OCI-LY1 (cell line): ENCODE measurements around the gene NCOR1.

Source experiments
- H2AFZ ChIP-seq: fragments of 200-600 bp; sonication (generic), shearing (Covaris generic); 2 replicates; pipeline ENCODE4 v1.6.0; 2014; ENCODE audit warnings: antibody characterized with exemption, mild to moderate bottlenecking, low read length
- H3F3A ChIP-seq: fragments of 200-600 bp; sonication (generic), shearing (Covaris generic); 2 replicates; pipeline ENCODE4 v1.6.0; 2014; ENCODE audit warnings: mild to moderate bottlenecking, antibody characterized with exemption, low read length, moderate library complexity; ENCODE audit not compliant: insufficient read depth
- H3K27ac ChIP-seq: fragments of 200-600 bp; sonication (generic); 2 replicates; pipeline ENCODE4 v1.5.1; 2014; ENCODE audit warnings: low read length, mixed run types, mild to moderate bottlenecking, low read depth; ENCODE audit not compliant: poor library complexity, severe bottlenecking
- H3K27me3 ChIP-seq: fragments of 200-600 bp; sonication (generic); 2 replicates; pipeline ENCODE4 v1.6.0; 2014; ENCODE audit warnings: antibody characterized with exemption, mild to moderate bottlenecking, low read length, moderate library complexity; ENCODE audit not compliant: insufficient read depth
- H3K36me3 ChIP-seq: fragments of 200-600 bp; sonication (generic); 2 replicates; pipeline ENCODE4 v1.6.1; 2014; ENCODE audit warnings: mild to moderate bottlenecking, antibody characterized with exemption, low read length, moderate library complexity, mixed read lengths; ENCODE audit not compliant: insufficient read depth
- H3K4me1 ChIP-seq: fragments of 200-600 bp; sonication (generic); 2 replicates; pipeline ENCODE4 v1.5.1; 2014; ENCODE audit warnings: mild to moderate bottlenecking, low read length, moderate library complexity; ENCODE audit not compliant: insufficient read depth, severe bottlenecking
- H3K4me2 ChIP-seq: fragments of 200-600 bp; sonication (generic), shearing (Covaris generic); 2 replicates; pipeline ENCODE4 v1.6.1; 2014; ENCODE audit warnings: low read length
- H3K4me3 ChIP-seq: fragments of 200-600 bp; sonication (generic); 2 replicates; pipeline ENCODE4 v1.5.1; 2014; ENCODE audit warnings: low read length, low read depth, mild to moderate bottlenecking, mixed read lengths; ENCODE audit not compliant: poor library complexity, severe bottlenecking
- H3K79me2 ChIP-seq: fragments of 200-600 bp; shearing (Covaris generic); 2 replicates; pipeline ENCODE4 v1.6.1; 2016; ENCODE audit warnings: mixed run types, low read length, mixed read lengths; ENCODE audit not compliant: insufficient read depth
- H3K9ac ChIP-seq: fragments of 200-600 bp; sonication (generic), shearing (Covaris generic); 2 replicates; pipeline ENCODE4 v1.6.1; 2014; ENCODE audit warnings: mild to moderate bottlenecking, low read length, mixed read lengths
- H3K9me2 ChIP-seq: fragments of 200-600 bp; sonication (generic), shearing (Covaris generic); 2 replicates; pipeline ENCODE4 v1.6.1; 2014; ENCODE audit warnings: low read depth, mild to moderate bottlenecking, low read length, mixed read lengths
- H3K9me3 ChIP-seq: fragments of 200-600 bp; shearing (Covaris generic); 2 replicates; pipeline ENCODE4 v1.6.1; 2014; ENCODE audit warnings: low read length, mixed read lengths
- H4K20me1 ChIP-seq: fragments of 200-600 bp; sonication (generic), shearing (Covaris generic); 2 replicates; pipeline ENCODE4 v1.6.0; 2016; ENCODE audit warnings: mild to moderate bottlenecking, low read length; ENCODE audit not compliant: insufficient read depth
- CTCF ChIP-seq: fragments of 200-600 bp; sonication (generic), shearing (Covaris generic); IDR thresholded peaks from 2 replicates; pipeline ENCODE4 v1.5.1; 2017; ENCODE audit warnings: mild to moderate bottlenecking, antibody characterized with exemption, low read length, moderate library complexity, mixed read lengths
- EZH2 ChIP-seq: fragments of 200-600 bp; sonication (generic), shearing (Covaris generic); IDR thresholded peaks from 2 replicates; pipeline ENCODE4 v1.8.0; 2017; ENCODE audit warnings: borderline replicate concordance, mixed run types, mild to moderate bottlenecking, antibody characterized with exemption, low read length, moderate library complexity, mixed read lengths

NCOR1 gene

GRCh38 chr17:16052486-16052885 is 162.8 kb downstream of the NCOR1 start:
- no peak overlapping the region for H2AFZ ChIP-seq
- no peak overlapping the region for H3K27ac ChIP-seq
- no peak overlapping the region for H3K4me2 ChIP-seq
- no peaks in the 10 kb centered on the region for H3F3A ChIP-seq
- no peak overlapping the region for H3K9ac ChIP-seq
- no peak overlapping the region for H3K4me3 ChIP-seq
- H3K36me3 ChIP-seq, result peaks cover 68% of the 10 kb centered on the region
- no peaks in the 10 kb centered on the region for H3K79me2 ChIP-seq
- H4K20me1 ChIP-seq, result no peaks in the 10 kb centered on the region
- H3K27me3 ChIP-seq, result no peaks in the 10 kb centered on the region
- TF ChIP-seq EZH2 (no peak), CTCF (no peak)
- no peaks in the 10 kb centered on the region for H3K4me1 ChIP-seq
- no peaks in the 10 kb centered on the region for H3K9me2 ChIP-seq
- no peaks in the 10 kb centered on the region for H3K9me3 ChIP-seq

- H3K4me3 ChIP-seq, result no peak overlapping the region
- H3K79me2 ChIP-seq, result no peaks in the 10 kb centered on the region
- no peaks in the 10 kb centered on the region for H3F3A ChIP-seq
- H3K27me3 ChIP-seq, result no peaks in the 10 kb centered on the region
- peaks cover 70% of the 10 kb centered on the region for H3K36me3 ChIP-seq
- no peak overlapping the region for H3K4me2 ChIP-seq
- TF ChIP-seq CTCF (no peak), EZH2 (no peak)
- no peak overlapping the region for H2AFZ ChIP-seq
- no peaks in the 10 kb centered on the region for H4K20me1 ChIP-seq
- no peaks in the 10 kb centered on the region for H3K4me1 ChIP-seq
- H3K9ac ChIP-seq, result no peak overlapping the region
- H3K27ac ChIP-seq, result no peak overlapping the region
- no peaks in the 10 kb centered on the region for H3K9me2 ChIP-seq
- no peaks in the 10 kb centered on the region for H3K9me3 ChIP-seq
Measured at GRCh38 chr17:16050844-16051243, 164.5 kb downstream of the NCOR1 start.

GRCh38 chr17:16048811-16049449 is 166.4 kb downstream of the NCOR1 start:
- Histone ChIP-seq H4K20me1 (no peaks in the 10 kb centered on the region), H3K4me1 (no peaks in the 10 kb centered on the region), H3K27me3 (no peaks in the 10 kb centered on the region), H3K79me2 (no peaks in the 10 kb centered on the region), H3K4me2 (no peak overlapping the region), H3F3A (no peaks in the 10 kb centered on the region), H3K4me3 (no peak overlapping the region), H3K9me2 (no peaks in the 10 kb centered on the region), H2AFZ (no peak overlapping the region), H3K27ac (no peak overlapping the region), H3K36me3 (peaks cover 65% of the 10 kb centered on the region), H3K9me3 (no peaks in the 10 kb centered on the region), H3K9ac (no peak overlapping the region)
- TF ChIP-seq EZH2 (no peak), CTCF (no peak)
